ENCODE results near the gene TUBB4A.

Gene TUBB4A

GRCh38 chr19:6519289-6519688 lies 17.2 kb upstream of the TUBB4A start:
- no peak for DNase-seq (ENCODE audit: low read depth)
- no peak overlapping the region for H3K4me3 ChIP-seq (ENCODE audit: low read depth, low read length)
- TF ChIP-seq MAX (IDR thresholded peaks at IDR 0.05; ENCODE audit: low read depth, low read length) (no peak), MYC (IDR thresholded peaks at IDR 0.05; ENCODE audit: low read depth, low read length) (no peak), POLR2A (IDR thresholded peaks at IDR 0.05; ENCODE audit: extremely low read depth, insufficient read length) (no peak), CTCF (IDR thresholded peaks at IDR 0.05; ENCODE audit: low read depth, low read length) (no peak)

GRCh38 chr19:6518145-6518911 lies 16.2 kb upstream of the TUBB4A start:
- peak; percentile 25 for DNase-seq (ENCODE audit: low read depth)
- H3K4me3 ChIP-seq (ENCODE audit: low read depth, low read length), result no peak overlapping the region
- TF ChIP-seq MAX (IDR thresholded peaks at IDR 0.05; ENCODE audit: low read depth, low read length), result no peak
- TF ChIP-seq MYC (IDR thresholded peaks at IDR 0.05; ENCODE audit: low read depth, low read length), result no peak
- TF ChIP-seq CTCF (IDR thresholded peaks at IDR 0.05; ENCODE audit: low read depth, low read length), result no peak
- no peak for TF ChIP-seq POLR2A (IDR thresholded peaks at IDR 0.05; ENCODE audit: extremely low read depth, insufficient read length)

- peak overlapping the region; percentile 60 for H3K4me3 ChIP-seq (ENCODE audit: low read depth, low read length)
- peak; percentile 85 for DNase-seq (ENCODE audit: low read depth)
- TF ChIP-seq MYC (IDR thresholded peaks at IDR 0.05; ENCODE audit: low read depth, low read length) (peak; percentile 3; the same call in 1 of the 2 replicates), CTCF (IDR thresholded peaks at IDR 0.05; ENCODE audit: low read depth, low read length) (peak; percentile 52), MAX (IDR thresholded peaks at IDR 0.05; ENCODE audit: low read depth, low read length) (no peak)
Observed at GRCh38 chr19:6516659-6517291, 14.7 kb upstream of the TUBB4A start.

GRCh38 chr19:6516018-6516658 lies 14.0 kb upstream of the TUBB4A start:
- peak; percentile 88 for DNase-seq (ENCODE audit: low read depth)
- TF ChIP-seq MAX (IDR thresholded peaks at IDR 0.05; ENCODE audit: low read depth, low read length) (no peak), MYC (IDR thresholded peaks at IDR 0.05; ENCODE audit: low read depth, low read length) (no peak), CTCF (IDR thresholded peaks at IDR 0.05; ENCODE audit: low read depth, low read length) (no peak), POLR2A (IDR thresholded peaks at IDR 0.05; ENCODE audit: extremely low read depth, insufficient read length) (no peak)
- peak overlapping the region; percentile 60 for H3K4me3 ChIP-seq (ENCODE audit: low read depth, low read length)

GRCh38 chr19:6514926-6515544 lies 12.9 kb upstream of the TUBB4A start:
- no peak for DNase-seq (ENCODE audit: low read depth)
- TF ChIP-seq MAX (IDR thresholded peaks at IDR 0.05; ENCODE audit: low read depth, low read length) (no peak), CTCF (IDR thresholded peaks at IDR 0.05; ENCODE audit: low read depth, low read length) (no peak), MYC (IDR thresholded peaks at IDR 0.05; ENCODE audit: low read depth, low read length) (no peak), POLR2A (IDR thresholded peaks at IDR 0.05; ENCODE audit: extremely low read depth, insufficient read length) (no peak)
- H3K4me3 ChIP-seq (ENCODE audit: low read depth, low read length), result no peak overlapping the region

Data from NB4 (cell line).